ENCODE results near the gene GRIN3B.
A peak's percentile ranks its signal among the peaks of the same experiment; 100 is the strongest.

GRIN3B gene

GRCh38 chr19:1000591-1001537 lies 645 bp downstream of the GRIN3B start:
- TF ChIP-seq FOXP2 (optimal IDR thresholded peaks at IDR 0.05; ENCODE audit: borderline replicate concordance, extremely low read depth, extremely low read length, insufficient read depth) (no peak), SIN3A (IDR thresholded peaks at IDR 0.05; ENCODE audit: borderline replicate concordance, insufficient read depth, low read length) (no peak), POLR2AphosphoS5 (IDR thresholded peaks at IDR 0.05; ENCODE audit: low read depth, low read length) (no peak), TAF1 (IDR thresholded peaks at IDR 0.05; ENCODE audit: borderline replicate concordance, insufficient read depth, low read length) (no peak), REST (IDR thresholded peaks at IDR 0.05; ENCODE audit: insufficient read depth in 1 of 2, low read depth in 2 of 2, low read length in 2 of 2) (no peak)

- peak; percentile 23 for TF ChIP-seq FOXP2 (optimal IDR thresholded peaks at IDR 0.05; ENCODE audit: borderline replicate concordance, extremely low read depth, extremely low read length, insufficient read depth)
- no peak for TF ChIP-seq POLR2AphosphoS5 (IDR thresholded peaks at IDR 0.05; ENCODE audit: low read depth, low read length)
- no peak for TF ChIP-seq TAF1 (IDR thresholded peaks at IDR 0.05; ENCODE audit: borderline replicate concordance, insufficient read depth, low read length)
Measured at GRCh38 chr19:1001538-1002166, 1.4 kb downstream of the GRIN3B start.

GRCh38 chr19:1002600-1002999 lies 2.4 kb downstream of the GRIN3B start:
- TF ChIP-seq POLR2AphosphoS5 (IDR thresholded peaks at IDR 0.05; ENCODE audit: low read depth, low read length) (no peak), SIN3A (IDR thresholded peaks at IDR 0.05; ENCODE audit: borderline replicate concordance, insufficient read depth, low read length) (no peak), TAF1 (IDR thresholded peaks at IDR 0.05; ENCODE audit: borderline replicate concordance, insufficient read depth, low read length) (no peak)

- no peak for TF ChIP-seq FOXP2 (optimal IDR thresholded peaks at IDR 0.05; ENCODE audit: borderline replicate concordance, extremely low read depth, extremely low read length, insufficient read depth)
- TF ChIP-seq TAF1 (IDR thresholded peaks at IDR 0.05; ENCODE audit: borderline replicate concordance, insufficient read depth, low read length) = no peak
- no peak for TF ChIP-seq POLR2AphosphoS5 (IDR thresholded peaks at IDR 0.05; ENCODE audit: low read depth, low read length)
- no peak for TF ChIP-seq SIN3A (IDR thresholded peaks at IDR 0.05; ENCODE audit: borderline replicate concordance, insufficient read depth, low read length)
- no peak for TF ChIP-seq REST (IDR thresholded peaks at IDR 0.05; ENCODE audit: insufficient read depth in 1 of 2, low read depth in 2 of 2, low read length in 2 of 2)
Measured at GRCh38 chr19:1003283-1003682, 3.1 kb downstream of the GRIN3B start.

GRCh38 chr19:1004204-1004802 lies 4.1 kb downstream of the GRIN3B start:
- TF ChIP-seq FOXP2 (optimal IDR thresholded peaks at IDR 0.05; ENCODE audit: borderline replicate concordance, extremely low read depth, extremely low read length, insufficient read depth) (no peak), POLR2AphosphoS5 (IDR thresholded peaks at IDR 0.05; ENCODE audit: low read depth, low read length) (no peak), REST (IDR thresholded peaks at IDR 0.05; ENCODE audit: insufficient read depth in 1 of 2, low read depth in 2 of 2, low read length in 2 of 2) (no peak), SIN3A (IDR thresholded peaks at IDR 0.05; ENCODE audit: borderline replicate concordance, insufficient read depth, low read length) (no peak), TAF1 (IDR thresholded peaks at IDR 0.05; ENCODE audit: borderline replicate concordance, insufficient read depth, low read length) (no peak)
